ENCODE data around the gene SLC29A3. TPM values are rescaled to one million over a fixed set of nuclear protein-coding genes. Genes with fewer than 3 reads are reported as not detected.

Gene SLC29A3
- total RNA-seq, 1 donor from 2014 or later, result 2.0 TPM

GRCh38 chr10:71335173-71335708 lies 16.2 kb downstream of the SLC29A3 start:
- DNase-seq (no peak), ATAC-seq (no peak)
- intact Hi-C loops (cut with micrococcal nuclease), result no loop called here

- ATAC-seq, result no peak
- intact Hi-C loops (cut with micrococcal nuclease), result no loop called here
- no peak for DNase-seq
These were observed 17.6 kb downstream of the SLC29A3 start for GRCh38 chr10:71336632-71337031.

GRCh38 chr10:71337219-71337701 lies 18.2 kb downstream of the SLC29A3 start:
- intact Hi-C loops (cut with micrococcal nuclease), result no loop called here
- peak; percentile 36 for ATAC-seq
- no peak for DNase-seq

GRCh38 chr10:71338728-71339495 lies 19.9 kb downstream of the SLC29A3 start:
- intact Hi-C loops (cut with micrococcal nuclease), result no loop called here
- DNase-seq, result no peak

GRCh38 chr10:71339796-71340589 lies 20.9 kb downstream of the SLC29A3 start:
- intact Hi-C loops (cut with micrococcal nuclease), result no loop called here
- DNase-seq (no peak), ATAC-seq (no peak)

More at GRCh38 chr10:71338728-71339495, 19.9 kb downstream of the SLC29A3 start:
- ATAC-seq, result no peak

GRCh38 chr10:71342573-71343391 lies 23.7 kb downstream of the SLC29A3 start:
- intact Hi-C loops (cut with micrococcal nuclease), result no loop called here
- DNase-seq (no peak), ATAC-seq (no peak)

- peak; percentile 62 for ATAC-seq
- intact Hi-C loops (cut with micrococcal nuclease), result no loop called here
- DNase-seq, result no peak
These were observed 24.3 kb downstream of the SLC29A3 start for GRCh38 chr10:71343392-71343773.

GRCh38 chr10:71344154-71344925 lies 25.3 kb downstream of the SLC29A3 start:
- DNase-seq (no peak), ATAC-seq (no peak)
- intact Hi-C loops (cut with micrococcal nuclease), result no loop called here

- intact Hi-C loops (cut with micrococcal nuclease), result no loop called here
- no peak for ATAC-seq
- no peak for DNase-seq
These were observed 26.0 kb downstream of the SLC29A3 start for GRCh38 chr10:71344993-71345480.

- no peak for ATAC-seq
- DNase-seq, result no peak
- intact Hi-C loops (cut with micrococcal nuclease), result no loop called here
These were observed 26.6 kb downstream of the SLC29A3 start for GRCh38 chr10:71345694-71346093.

- no peak for ATAC-seq
- no peak for DNase-seq
- intact Hi-C loops (cut with micrococcal nuclease), result no loop called here
These were observed 27.7 kb downstream of the SLC29A3 start for GRCh38 chr10:71346731-71347130.

- ATAC-seq, result no peak
- intact Hi-C loops (cut with micrococcal nuclease), result no loop called here
These were observed 28.7 kb downstream of the SLC29A3 start for GRCh38 chr10:71347587-71348395.

GRCh38 chr10:71348850-71349249 lies 29.8 kb downstream of the SLC29A3 start:
- ATAC-seq (no peak), DNase-seq (no peak)
- intact Hi-C loops (cut with micrococcal nuclease), result no loop called here

More at GRCh38 chr10:71347587-71348395, 28.7 kb downstream of the SLC29A3 start:
- DNase-seq, result no peak

GRCh38 chr10:71349406-71349805 lies 30.3 kb downstream of the SLC29A3 start:
- intact Hi-C loops (cut with micrococcal nuclease), result no loop called here
- ATAC-seq (no peak), DNase-seq (no peak)

- intact Hi-C loops (cut with micrococcal nuclease), result no loop called here
- no peak for DNase-seq
- no peak for ATAC-seq
These were observed 32.0 kb downstream of the SLC29A3 start for GRCh38 chr10:71351087-71351486.

- intact Hi-C loops (cut with micrococcal nuclease), result no loop called here
- ATAC-seq (peak; percentile 71), DNase-seq (peak; percentile 73)
These were observed 32.7 kb downstream of the SLC29A3 start for GRCh38 chr10:71351628-71352319.

GRCh38 chr10:71353639-71354038 lies 34.6 kb downstream of the SLC29A3 start:
- no peak for DNase-seq
- ATAC-seq, result no peak
- intact Hi-C loops (cut with micrococcal nuclease), result no loop called here

Measured in left ventricle myocardium superior (tissue), 1 donor.